Stimulated activated CD8-positive, alpha-beta memory T cell treated with anti-CD3 and anti-CD28 coated beads, Interleukin-7, amount 100 ng/mL, for 4 hours (primary cell): ENCODE data around the gene LRRC27.

ENCODE experiments used
- DNase-seq, 2 donors: peaks; one replicate each; pipeline ENCODE4 v3.0.0-alpha.2; 2020; ENCODE audit warnings: low read depth in 2 of 2

Gene LRRC27

DNA sequence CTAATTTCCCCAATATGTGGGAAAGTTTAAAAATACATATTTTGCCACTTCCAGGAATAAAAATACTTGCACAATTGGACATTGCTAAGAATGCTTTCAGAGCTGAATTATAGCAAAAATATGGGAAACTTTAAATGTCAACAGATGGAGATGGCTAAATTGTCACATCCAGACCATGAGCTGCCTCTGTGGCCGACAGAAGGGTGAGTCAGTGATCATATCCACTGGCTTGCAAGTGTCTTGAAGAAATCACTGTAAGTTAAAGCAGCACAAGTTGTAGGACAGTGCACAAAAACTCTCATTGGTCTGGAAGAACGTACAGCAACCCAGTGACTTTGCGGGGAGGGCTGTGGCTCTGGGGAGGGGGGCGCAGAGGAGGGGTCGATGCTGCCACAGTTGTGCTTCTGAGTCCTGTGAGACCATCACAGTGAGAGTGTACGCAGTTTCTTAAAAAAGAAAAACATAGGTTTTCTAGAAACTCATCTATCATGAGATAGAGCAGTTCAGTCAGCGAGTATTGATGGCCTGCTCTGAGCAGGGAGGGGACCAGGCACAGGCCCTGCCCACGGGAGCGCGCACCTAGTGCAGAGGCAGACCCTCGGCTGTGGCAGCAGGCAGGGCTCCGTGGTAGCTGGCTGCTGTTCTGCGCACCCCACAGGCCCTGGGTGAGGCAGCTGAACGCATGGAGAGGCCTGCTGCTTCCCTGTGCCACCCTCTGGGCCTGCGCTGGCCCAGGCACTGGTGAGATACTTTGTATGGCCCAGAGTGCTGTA is 25.5 kb downstream of the LRRC27 start:
- no peak for DNase-seq

DNA sequence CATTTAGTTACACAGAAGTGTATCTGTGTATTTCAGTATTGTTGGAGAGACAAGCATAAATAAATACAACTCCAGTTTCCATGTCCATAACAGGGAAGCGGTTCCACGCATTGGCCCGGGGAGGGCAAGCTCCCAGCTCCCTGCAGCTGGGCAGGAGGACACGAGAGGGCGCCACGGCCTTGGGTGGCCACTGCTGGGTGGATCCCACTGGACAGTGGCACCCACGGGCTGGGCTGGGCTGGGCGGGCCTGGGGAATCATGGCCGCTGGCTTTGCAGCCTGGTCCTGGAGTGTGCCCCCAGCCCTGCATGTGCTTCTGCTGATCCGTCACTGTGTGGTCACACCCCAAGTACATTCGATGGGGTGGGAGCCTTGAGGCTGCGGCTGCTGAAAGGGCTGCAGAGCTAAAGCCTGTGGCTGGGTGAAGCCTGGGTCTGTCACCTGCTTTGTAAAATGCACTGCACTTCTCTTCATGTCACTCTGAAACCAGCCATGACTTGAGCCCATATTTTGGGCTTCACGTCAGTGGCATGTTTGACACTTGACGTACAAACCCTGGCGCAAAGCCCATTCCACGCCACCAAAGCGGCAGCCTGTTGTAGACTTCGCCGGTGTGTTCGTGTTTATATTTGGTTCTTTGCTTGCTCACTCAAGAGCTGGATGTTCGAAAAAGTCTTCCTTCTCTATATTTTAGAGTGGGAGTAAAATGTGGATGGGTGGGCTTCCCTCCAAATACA is 27.5 kb downstream of the LRRC27 start:
- no peak for DNase-seq

DNA sequence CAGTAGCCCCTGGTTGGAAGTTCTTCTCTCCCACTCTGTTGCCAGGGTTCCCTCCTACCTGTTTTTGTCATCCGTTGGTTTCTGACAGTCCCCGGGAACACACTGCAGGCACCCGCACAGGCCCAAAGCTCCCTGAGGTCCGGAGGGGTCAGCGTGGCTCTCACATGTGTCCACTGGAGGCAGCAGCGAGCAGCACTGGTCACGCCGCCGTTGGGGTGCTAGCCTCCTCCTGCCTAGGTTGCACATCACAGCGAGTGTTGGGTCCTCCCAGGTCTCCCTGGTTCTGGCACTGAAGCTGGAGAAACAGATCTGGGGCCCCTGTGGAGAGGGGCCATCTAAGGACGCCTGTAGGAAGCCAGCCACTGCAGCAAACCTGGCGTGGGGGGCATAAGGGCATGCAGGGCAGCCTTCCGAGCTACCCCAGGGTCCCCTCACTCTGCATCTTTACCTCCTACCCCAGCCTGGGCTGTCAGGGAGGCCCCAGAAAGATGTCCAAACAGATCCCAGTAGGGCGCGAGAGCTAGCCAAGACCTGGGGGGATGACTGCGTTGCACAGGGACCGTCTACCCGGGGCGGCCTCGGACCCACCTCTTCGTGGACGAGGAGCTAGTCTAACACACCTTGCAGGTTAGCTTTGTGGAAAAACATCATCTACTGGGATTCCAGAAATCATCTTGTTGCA is 28.9 kb downstream of the LRRC27 start:
- no peak for DNase-seq

DNA sequence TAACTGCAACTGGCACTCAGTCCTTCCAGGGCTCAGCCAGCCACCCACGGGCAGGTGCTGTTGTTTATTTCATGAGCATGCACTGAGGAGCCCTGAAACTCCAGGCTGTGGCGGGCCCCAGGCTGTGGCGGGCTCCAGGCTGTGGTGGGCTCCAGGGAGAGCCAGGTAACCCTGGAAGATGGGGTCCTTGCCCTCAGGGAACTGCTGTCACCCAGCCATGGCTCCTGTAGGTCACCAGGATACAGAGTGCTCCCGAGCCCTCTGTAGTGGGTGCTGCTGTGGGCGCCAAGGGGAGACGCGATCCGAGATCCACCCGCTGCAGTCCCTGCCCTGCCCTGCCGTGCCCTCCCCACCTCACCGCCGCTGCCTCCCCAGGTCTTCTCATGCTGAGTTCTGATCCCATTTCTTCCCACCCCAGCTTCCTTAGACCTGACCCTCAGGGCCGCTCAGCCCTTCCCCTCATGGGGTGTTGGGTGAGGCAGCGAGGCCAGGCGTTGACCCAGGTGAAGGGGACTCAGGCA is 29.6 kb downstream of the LRRC27 start:
- no peak for DNase-seq

DNA sequence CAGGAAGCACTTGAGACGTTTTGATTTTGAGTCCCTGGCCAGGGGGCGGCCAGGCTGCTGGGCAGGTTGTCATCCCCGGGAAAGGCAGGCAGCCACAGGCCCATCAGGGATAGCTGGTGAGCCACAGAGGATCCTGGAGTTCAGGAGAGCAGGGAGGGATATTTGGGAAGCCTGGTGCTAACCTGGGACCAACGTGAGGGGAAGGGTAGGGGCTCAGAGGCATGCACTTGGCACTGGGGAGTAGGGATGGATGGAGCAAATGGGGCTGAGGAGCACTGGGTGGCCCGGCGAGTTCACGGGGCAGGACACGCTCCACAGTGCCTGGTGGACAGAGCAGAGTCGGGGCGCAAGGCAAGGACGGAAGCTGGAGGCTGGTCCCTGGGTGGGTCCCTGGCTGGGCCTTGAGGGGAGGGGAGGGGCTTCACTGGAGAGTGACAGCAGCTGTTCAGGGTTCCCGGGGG is 30.2 kb downstream of the LRRC27 start:
- DNase-seq = no peak

DNA sequence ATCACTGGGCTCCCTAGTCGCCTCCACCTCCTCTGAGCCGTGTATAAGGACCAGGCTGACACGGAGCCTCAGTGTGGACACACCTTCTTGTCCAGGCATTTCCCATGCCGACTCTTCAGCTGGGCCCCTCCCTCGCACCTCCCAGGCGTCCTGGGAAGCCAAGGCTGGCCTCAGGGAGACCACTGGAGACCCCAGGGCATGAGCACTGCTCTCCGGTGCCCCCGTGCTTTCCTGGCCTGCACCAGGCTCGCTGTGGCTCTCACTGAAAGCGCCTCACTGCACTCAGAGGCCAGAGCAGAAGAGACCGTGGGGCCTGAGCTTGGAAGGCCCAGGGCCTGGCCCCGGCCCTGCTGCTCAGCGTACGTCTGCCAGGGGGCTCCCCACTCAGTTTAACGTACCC is 31.4 kb downstream of the LRRC27 start:
- DNase-seq = no peak

DNA sequence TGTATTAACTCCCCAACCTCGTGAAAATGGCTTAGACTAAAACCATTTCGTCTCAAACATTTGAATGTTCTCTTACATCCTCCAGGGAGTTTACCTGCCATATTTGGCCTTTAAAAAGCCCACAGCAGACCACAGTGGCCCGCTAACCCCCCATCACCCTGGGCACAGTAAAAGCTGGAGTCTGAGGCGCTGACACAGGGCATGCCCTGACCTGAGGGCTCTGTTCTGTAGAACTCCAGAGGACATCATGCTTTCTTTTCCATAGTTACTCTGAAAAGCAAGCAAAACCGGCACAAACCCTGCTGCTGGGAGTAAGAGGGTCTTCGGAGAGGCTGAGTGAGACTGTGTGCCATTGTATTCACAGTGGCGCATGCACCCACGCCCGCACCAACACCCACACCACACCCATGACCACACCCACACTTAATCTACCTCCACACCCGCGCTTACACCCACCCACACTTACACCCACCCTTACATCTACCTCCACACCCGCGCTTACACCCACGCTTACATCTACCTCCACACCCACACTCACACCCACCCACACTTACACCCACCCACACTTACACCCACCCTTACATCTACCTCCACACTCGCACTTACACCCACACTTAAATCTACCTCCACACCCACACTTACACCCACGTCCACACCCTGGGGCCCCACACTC is 32.1 kb downstream of the LRRC27 start:
- DNase-seq = no peak

DNA sequence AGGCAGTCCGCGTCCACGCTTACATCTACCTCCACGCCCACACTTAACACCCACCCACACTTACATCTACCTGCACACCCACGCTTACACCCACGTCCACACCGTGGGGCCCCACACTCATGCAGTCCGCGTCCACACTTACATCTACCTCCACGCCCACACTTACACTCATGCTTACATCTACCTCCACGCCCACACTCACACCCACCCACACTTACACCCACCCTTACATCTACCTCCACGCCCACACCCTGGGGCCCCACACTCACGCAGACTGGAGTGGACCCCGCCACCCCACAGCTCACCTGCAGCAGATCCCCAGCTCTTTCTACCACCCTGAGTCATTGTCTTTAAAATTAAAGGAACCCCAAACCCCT is 32.6 kb downstream of the LRRC27 start:
- peak; percentile 23 to 45 for DNase-seq

DNA sequence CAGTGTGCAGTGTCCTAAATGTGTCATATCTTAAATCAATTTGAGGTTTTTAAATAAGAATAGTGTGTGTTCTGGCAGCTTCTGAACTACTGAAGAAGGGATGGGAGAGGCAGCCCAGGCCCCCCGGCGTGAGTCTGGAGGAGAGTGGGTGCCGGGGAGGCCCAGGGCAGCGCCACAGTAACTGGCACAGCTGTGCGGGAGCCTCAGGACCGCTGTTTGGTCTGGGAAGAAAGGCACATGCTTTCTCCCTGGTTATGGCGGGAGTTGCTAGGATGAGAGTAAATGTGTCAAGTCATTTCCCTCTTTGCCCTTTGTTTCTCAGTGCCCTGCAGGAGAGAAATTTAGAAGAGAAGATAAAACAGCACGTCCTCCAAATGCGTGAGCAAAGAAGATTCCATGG is 33.1 kb downstream of the LRRC27 start:
- DNase-seq = no peak

DNA sequence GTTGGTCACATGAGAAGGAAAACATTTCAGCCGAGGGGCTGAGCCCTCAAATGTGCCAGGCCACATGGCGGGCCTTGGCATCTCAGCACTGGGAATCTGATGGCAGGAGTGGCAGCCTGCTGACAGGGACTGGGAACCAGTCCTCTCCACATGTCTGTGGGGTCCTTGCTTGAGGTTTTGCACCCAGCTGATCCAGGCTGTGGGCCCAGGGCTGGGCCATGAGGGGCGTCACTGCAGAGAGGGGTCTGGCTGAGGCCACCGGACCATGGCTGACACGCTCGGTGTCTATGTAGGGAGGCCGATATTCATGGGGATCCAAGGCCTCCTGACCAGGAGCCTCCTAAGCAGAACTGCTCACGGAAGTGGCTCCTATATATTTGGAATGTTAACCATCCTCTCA is 34.0 kb downstream of the LRRC27 start:
- no peak for DNase-seq

DNA sequence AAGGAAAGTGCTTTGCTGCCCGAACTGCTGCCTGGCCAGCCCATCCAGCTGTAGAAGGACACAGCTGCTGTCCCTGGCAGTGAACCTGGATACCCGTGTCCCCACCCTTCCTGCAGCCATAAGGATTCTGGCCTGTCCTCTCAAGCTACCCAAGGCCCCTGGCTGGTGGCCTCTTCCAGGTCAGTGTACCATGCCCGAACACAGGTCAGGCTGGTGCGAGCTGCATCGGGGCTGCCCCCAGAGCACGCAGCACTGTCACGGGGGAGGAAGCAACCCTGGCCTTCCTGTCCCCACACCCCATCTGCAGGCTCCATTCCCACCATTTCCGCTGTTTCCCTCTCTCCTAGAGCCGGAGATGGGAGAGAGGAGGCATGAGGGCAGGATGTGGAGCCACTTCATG is 34.5 kb downstream of the LRRC27 start:
- DNase-seq = no peak

DNA sequence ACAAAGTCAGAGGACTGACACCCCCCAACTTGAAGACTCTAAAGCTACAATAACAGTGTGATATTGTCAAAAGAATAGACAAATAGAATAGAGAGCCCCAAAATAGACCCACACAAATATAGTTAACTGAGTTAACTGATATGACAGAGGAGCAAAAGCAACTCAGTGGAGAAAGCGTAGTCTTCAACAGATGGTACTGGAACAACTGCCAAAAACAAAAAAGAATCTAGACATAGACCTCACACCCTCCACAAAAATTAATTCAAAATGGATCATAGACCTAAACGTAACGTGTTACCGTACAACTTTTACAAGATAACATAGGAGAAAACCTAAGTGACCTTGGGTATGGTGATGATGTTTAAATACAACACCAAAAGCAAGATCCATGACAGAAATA is 36.4 kb downstream of the LRRC27 start:
- no peak for DNase-seq

DNA sequence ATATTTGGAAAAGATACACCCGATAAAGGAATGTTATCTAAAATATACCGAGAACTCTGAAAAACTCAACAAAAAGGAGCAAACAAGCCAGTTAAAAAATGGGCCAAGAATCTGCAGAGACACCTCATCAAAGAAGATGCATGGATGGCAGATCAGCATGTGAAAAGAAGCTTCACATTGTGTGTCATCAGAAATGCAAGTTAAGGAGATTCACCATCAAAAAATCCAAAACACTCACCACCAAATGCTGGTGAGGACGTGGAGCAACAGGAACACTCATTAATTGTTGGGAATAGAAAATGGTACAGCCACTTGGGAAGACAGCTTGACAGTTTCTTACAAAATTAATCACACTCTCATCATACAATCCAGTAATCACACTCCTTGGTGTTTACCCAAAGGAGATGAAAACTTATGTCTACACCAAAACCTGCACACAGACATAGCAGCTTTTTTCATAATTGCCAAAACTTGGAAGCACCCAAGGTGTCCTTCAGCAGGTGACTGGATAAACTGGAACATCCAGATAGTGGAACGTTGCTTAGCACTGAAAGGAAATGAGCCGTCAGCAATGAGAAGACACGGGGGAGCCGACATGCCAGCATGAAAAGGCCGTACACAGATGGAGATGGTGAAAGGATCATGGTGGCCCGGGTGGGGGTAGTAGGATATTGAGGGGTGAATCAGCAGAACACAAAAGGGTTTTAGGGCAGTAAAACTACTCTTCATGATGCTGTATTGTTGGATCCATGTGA is 37.1 kb downstream of the LRRC27 start:
- no peak for DNase-seq

DNA sequence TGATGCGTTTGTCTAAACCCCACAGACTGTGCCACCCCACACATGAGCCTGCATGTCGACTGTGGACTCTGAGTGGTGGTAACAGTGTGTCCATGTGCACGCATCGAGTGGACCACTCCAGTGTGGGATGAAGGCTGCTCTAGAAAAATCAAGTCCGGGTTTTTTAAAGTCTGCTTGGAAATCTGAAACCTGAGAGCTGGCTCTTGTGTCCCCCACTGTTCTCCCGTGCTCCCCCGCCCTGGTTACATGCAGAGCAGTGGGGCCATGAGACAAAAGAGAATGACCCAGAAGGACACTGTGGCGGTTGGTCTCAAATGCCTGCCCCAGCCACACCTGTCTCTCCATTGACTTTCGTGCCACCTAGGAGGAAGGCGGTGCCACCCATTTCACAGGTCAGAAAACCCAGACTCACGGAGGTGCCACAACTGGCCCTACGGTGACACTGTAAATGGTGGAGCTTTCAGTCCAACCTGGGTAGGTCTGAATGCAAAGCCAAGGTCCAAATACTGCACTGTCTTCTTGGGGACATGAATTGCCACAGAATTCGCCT is 37.7 kb downstream of the LRRC27 start:
- no peak for DNase-seq

DNA sequence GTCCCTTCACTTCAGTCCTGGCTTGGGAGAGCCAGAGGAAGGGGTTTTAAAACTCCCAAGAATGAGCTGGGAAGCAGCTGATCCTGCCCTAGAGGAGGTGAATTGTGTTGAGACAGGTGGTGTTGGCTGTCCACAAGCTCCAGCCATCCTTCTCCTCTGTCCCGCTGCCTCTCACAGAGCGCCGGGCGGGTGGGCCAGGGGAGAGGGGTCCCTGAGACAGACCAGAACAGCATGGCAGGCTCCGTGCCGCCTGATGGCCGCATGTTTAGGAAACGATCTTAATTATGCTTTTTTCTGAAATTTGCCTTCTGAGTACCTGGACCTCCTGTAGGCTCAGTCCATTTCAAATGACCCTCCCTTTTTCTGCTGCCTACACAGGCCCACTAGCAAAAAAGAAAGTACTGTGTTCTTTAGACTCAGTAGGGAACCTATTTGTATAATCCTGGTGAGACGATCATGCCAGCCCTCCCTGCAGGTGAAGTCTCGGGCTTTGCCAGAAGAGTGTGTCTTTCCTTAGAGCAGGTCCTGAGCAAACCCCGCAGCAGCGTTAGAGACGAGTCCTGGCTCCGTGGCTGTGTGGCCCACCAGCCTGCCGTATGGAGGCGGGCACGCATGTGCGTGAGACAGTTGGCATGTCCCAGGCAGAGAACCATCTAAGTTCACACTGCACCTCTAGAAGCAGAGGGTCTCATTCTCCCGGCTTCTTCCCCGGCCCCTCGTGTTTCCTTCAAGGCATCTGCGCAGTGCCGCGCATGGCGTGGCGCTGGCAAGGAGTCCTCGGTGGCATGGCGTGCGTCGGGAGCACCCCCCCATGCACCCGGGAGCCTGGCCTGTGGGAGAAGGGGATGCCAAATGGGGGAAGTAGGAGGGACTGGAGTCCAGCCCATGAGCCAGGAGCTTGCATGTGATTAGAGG is 38.7 kb downstream of the LRRC27 start:
- no peak for DNase-seq

DNA sequence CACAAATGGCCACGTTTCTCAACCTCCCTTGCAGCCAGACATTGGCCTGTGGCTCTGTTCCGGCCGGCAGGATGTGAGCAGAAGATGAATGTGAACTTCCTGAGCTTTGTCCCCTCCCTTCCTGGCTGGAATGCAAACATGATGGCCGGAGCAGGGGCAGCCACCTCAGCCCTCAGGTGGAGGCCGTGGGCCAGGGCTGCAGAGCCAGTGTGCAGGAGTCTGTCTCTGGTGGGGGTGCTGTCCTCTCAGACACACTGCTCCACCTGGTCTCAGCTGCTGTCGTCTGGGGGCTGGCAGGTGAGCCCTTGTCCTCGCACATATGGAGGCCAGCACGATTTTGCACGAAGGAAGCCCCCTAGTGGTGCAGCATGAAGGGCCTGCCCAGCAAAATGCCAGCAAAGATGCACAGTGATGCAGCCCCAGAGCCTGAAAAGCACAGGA is 39.7 kb downstream of the LRRC27 start:
- DNase-seq = no peak

DNA sequence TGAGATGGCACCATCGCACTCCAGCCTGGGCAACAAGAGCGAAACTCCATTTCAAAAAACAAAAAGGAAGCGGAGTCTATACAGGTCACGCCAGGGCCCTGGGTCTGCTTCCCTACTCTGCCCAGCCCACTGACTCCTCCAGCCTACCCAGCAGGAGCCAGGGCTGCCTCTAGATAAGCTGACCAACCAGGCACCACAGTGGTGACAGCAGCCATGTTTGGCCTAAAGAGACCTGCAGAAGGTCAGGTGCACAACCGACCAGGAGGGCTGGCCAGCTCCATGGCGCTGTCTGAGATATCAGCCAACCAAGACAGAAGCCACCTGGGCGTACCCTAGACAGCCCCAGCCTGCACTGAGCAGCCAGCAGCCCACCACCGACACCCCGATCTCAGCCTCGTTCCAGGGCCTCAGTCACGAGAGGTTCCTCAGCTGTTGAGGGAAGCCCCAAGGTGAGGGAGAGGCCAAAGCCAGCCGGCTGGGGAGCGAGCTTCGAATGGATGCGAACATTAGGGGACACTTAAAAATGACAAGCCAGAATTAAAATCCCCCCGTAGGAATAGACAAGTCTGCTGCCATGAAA is 40.6 kb downstream of the LRRC27 start:
- DNase-seq = no peak

DNA sequence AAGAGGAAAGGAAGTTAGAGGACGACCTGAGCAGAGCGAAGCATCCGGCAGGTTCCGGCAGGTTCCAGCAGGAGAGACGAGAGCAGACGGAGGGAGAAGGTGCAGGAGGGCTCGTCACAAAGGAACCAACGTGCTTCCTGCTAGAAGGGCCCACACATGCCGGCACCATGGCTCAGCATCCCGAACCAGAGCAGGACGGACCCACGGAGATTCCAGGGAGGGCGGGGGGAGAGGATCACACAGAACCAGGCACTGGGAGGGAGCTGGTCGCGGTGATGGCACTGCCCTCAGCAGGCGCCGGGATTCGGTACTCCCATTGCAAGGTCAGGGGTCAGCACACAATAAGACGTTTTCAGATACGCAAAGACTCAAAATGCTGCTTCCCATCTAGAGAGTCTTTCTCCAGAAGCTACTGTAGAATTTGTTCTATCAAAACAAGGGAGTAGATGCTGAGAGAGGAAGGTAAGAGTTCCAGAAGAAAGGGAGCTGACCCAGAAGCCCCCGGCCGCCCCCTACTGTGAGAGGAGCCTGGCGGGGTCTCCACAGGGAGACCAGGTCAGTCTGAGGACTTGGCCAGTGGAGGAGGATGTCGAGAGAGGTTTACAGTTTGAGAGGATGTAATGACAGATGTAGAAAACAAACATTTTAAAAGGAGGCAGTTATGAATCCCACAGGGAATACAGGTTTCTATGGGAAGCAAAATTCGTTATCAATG is 41.4 kb downstream of the LRRC27 start:
- no peak for DNase-seq

DNA sequence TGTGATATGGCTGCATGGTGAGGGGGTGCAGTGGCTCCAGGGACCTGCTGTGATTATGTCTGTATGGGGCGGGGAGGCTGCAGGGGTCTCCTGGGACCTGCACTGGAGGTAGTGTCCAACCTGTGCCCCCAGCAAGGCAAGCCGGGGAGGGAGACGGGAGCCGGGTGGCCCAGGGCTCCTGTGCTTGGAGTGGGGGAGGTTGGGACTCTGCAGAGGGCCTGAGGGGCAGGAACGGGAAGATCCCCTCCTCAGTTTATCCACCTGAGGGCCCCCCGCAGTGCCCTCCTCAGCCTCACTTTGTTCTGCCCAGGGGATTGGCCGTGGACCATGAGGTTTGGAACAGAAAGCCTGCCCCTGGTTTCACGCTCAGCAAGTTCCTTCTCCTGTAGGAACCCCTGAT is 42.2 kb downstream of the LRRC27 start:
- DNase-seq = no peak
